ENCODE results near the gene DNAJB13. TPM values are rescaled to one million over a fixed set of nuclear protein-coding genes. Genes with fewer than 3 reads are reported as not detected.

Gene DNAJB13
- total RNA-seq, 1 experiment from 2014 or later, result 0.24 TPM

GRCh38 chr11:73913472-73913871, 37.4 kb upstream of the DNAJB13 start (continued):
- no peak for TF ChIP-seq CREB1 (CRISPR knock-in tag; IDR thresholded peaks at IDR 0.05)
- no peak for TF ChIP-seq HMGA2 (CRISPR knock-in tag; IDR thresholded peaks at IDR 0.05)
- no peak for TF ChIP-seq PRRX2 (CRISPR knock-in tag; IDR thresholded peaks at IDR 0.05)
- TF ChIP-seq RELA (CRISPR knock-in tag; IDR thresholded peaks at IDR 0.05; ENCODE audit: borderline replicate concordance), result no peak
- TF ChIP-seq USF2 (CRISPR knock-in tag; IDR thresholded peaks at IDR 0.05), result no peak
- no peak for TF ChIP-seq ZNF671 (CRISPR knock-in tag; IDR thresholded peaks at IDR 0.05)
- TF ChIP-seq SOX15 (CRISPR knock-in tag; IDR thresholded peaks at IDR 0.05), result no peak
- no peak for TF ChIP-seq ZNF232 (CRISPR knock-in tag; IDR thresholded peaks at IDR 0.05)
- TF ChIP-seq TEAD4 (CRISPR knock-in tag; IDR thresholded peaks at IDR 0.05), result no peak
- no peak for TF ChIP-seq HMGXB4 (CRISPR knock-in tag; IDR thresholded peaks at IDR 0.05)
- TF ChIP-seq, protein P1, sequence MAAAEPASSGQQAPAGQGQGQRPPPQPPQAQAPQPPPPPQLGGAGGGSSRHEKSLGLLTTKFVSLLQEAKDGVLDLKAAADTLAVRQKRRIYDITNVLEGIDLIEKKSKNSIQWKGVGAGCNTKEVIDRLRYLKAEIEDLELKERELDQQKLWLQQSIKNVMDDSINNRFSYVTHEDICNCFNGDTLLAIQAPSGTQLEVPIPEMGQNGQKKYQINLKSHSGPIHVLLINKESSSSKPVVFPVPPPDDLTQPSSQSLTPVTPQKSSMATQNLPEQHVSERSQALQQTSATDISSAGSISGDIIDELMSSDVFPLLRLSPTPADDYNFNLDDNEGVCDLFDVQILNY (CRISPR knock-in tag; IDR thresholded peaks at IDR 0.05), result no peak

- Mint-ChIP-seq H3K4me1 (no peaks in the 10 kb centered on the region), H3K4me3 (no peak overlapping the region), H3K36me3 (peaks cover 30% of the 10 kb centered on the region), H3K27me3 (ENCODE audit: low read depth) (no peaks in the 10 kb centered on the region), H3K9me3 (no peaks in the 10 kb centered on the region), H3K27ac (no peak overlapping the region)
- TF ChIP-seq, protein P2, sequence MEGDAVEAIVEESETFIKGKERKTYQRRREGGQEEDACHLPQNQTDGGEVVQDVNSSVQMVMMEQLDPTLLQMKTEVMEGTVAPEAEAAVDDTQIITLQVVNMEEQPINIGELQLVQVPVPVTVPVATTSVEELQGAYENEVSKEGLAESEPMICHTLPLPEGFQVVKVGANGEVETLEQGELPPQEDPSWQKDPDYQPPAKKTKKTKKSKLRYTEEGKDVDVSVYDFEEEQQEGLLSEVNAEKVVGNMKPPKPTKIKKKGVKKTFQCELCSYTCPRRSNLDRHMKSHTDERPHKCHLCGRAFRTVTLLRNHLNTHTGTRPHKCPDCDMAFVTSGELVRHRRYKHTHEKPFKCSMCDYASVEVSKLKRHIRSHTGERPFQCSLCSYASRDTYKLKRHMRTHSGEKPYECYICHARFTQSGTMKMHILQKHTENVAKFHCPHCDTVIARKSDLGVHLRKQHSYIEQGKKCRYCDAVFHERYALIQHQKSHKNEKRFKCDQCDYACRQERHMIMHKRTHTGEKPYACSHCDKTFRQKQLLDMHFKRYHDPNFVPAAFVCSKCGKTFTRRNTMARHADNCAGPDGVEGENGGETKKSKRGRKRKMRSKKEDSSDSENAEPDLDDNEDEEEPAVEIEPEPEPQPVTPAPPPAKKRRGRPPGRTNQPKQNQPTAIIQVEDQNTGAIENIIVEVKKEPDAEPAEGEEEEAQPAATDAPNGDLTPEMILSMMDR (IDR thresholded peaks at IDR 0.05), result no peak
- TF ChIP-seq USF2 (CRISPR knock-in tag; IDR thresholded peaks at IDR 0.05) (no peak), GTF2I (CRISPR knock-in tag; conservative IDR thresholded peaks at IDR 0.05) (no peak), ESRRA (CRISPR knock-in tag; IDR thresholded peaks at IDR 0.05; ENCODE audit: borderline replicate concordance) (no peak), IRF1 (CRISPR knock-in tag; IDR thresholded peaks at IDR 0.05) (no peak), HMGXB4 (CRISPR knock-in tag; IDR thresholded peaks at IDR 0.05) (no peak), CREM (CRISPR knock-in tag; IDR thresholded peaks at IDR 0.05) (no peak), SMAD4 (CRISPR knock-in tag; IDR thresholded peaks at IDR 0.05) (no peak)
- TF ChIP-seq, protein P3, sequence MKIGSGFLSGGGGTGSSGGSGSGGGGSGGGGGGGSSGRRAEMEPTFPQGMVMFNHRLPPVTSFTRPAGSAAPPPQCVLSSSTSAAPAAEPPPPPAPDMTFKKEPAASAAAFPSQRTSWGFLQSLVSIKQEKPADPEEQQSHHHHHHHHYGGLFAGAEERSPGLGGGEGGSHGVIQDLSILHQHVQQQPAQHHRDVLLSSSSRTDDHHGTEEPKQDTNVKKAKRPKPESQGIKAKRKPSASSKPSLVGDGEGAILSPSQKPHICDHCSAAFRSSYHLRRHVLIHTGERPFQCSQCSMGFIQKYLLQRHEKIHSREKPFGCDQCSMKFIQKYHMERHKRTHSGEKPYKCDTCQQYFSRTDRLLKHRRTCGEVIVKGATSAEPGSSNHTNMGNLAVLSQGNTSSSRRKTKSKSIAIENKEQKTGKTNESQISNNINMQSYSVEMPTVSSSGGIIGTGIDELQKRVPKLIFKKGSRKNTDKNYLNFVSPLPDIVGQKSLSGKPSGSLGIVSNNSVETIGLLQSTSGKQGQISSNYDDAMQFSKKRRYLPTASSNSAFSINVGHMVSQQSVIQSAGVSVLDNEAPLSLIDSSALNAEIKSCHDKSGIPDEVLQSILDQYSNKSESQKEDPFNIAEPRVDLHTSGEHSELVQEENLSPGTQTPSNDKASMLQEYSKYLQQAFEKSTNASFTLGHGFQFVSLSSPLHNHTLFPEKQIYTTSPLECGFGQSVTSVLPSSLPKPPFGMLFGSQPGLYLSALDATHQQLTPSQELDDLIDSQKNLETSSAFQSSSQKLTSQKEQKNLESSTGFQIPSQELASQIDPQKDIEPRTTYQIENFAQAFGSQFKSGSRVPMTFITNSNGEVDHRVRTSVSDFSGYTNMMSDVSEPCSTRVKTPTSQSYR (CRISPR knock-in tag; IDR thresholded peaks at IDR 0.05), result no peak
- TF ChIP-seq, protein P4, sequence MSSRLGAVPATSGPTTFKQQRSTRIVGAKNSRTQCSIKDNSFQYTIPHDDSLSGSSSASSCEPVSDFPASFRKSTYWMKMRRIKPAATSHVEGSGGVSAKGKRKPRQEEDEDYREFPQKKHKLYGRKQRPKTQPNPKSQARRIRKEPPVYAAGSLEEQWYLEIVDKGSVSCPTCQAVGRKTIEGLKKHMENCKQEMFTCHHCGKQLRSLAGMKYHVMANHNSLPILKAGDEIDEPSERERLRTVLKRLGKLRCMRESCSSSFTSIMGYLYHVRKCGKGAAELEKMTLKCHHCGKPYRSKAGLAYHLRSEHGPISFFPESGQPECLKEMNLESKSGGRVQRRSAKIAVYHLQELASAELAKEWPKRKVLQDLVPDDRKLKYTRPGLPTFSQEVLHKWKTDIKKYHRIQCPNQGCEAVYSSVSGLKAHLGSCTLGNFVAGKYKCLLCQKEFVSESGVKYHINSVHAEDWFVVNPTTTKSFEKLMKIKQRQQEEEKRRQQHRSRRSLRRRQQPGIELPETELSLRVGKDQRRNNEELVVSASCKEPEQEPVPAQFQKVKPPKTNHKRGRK (CRISPR knock-in tag; IDR thresholded peaks at IDR 0.05; ENCODE audit: borderline replicate concordance), result no peak
- TF ChIP-seq, protein P1 (CRISPR knock-in tag; IDR thresholded peaks at IDR 0.05), result no peak
- CTCF ChIA-PET, result interaction anchor here (0.8 kb wide), 1 partner anchor 17 kb away, joined by 3 read pairs; no protein-coding TSS in a partner anchor
- no peak for DNase-seq (ENCODE audit: low spot score)
- POLR2A ChIA-PET, result no interaction called here
- no peak for ATAC-seq
Measured at GRCh38 chr11:73914284-73914683, 36.5 kb upstream of the DNAJB13 start.

All from WTC11 (cell line).